ENCODE data around the gene UBAC2.

Gene UBAC2

GRCh38 chr13:99417201-99418102 lies 216.8 kb downstream of the UBAC2 start:
- no peak overlapping the region for H3K27ac ChIP-seq

GRCh38 chr13:99418103-99418842 lies 217.6 kb downstream of the UBAC2 start:
- Histone ChIP-seq H3K9me3 (ENCODE audit: control insufficient read depth, low read length) (no peaks in the 10 kb centered on the region), H3K27ac (no peak overlapping the region)

More at GRCh38 chr13:99417201-99418102, 216.8 kb downstream of the UBAC2 start:
- H3K9me3 ChIP-seq (ENCODE audit: control insufficient read depth, low read length), result no peaks in the 10 kb centered on the region
- no peak overlapping the region for H3K4me3 ChIP-seq (ENCODE audit: low read depth, low read length)
- no peak overlapping the region for H2AFZ ChIP-seq
- no peak overlapping the region for H3K4me2 ChIP-seq (ENCODE audit: low read length)
- H3K79me2 ChIP-seq, result no peaks in the 10 kb centered on the region
- H3K4me1 ChIP-seq, result no peaks in the 10 kb centered on the region
- H3K9ac ChIP-seq, result no peak overlapping the region
- TF ChIP-seq CTCF (IDR thresholded peaks at IDR 0.05), result no peak
- no peaks in the 10 kb centered on the region for H3K36me3 ChIP-seq (ENCODE audit: control insufficient read depth, insufficient read depth, low read length)
- no peaks in the 10 kb centered on the region for H3K27me3 ChIP-seq (ENCODE audit: control insufficient read depth, insufficient read depth, low read length)

GRCh38 chr13:99418843-99419140 lies 218.1 kb downstream of the UBAC2 start:
- Histone ChIP-seq H3K36me3 (ENCODE audit: control insufficient read depth, insufficient read depth, low read length) (no peaks in the 10 kb centered on the region), H3K79me2 (no peaks in the 10 kb centered on the region), H3K9me3 (ENCODE audit: control insufficient read depth, low read length) (no peaks in the 10 kb centered on the region), H3K4me1 (no peaks in the 10 kb centered on the region), H3K4me3 (ENCODE audit: low read depth, low read length) (no peak overlapping the region), H3K9ac (no peak overlapping the region), H2AFZ (no peak overlapping the region), H3K27ac (no peak overlapping the region), H3K4me2 (ENCODE audit: low read length) (no peak overlapping the region), H3K27me3 (ENCODE audit: control insufficient read depth, insufficient read depth, low read length) (no peaks in the 10 kb centered on the region)
- TF ChIP-seq CTCF (IDR thresholded peaks at IDR 0.05), result no peak

More at GRCh38 chr13:99418103-99418842, 217.6 kb downstream of the UBAC2 start:
- H3K27me3 ChIP-seq (ENCODE audit: control insufficient read depth, insufficient read depth, low read length), result no peaks in the 10 kb centered on the region
- no peak overlapping the region for H3K4me2 ChIP-seq (ENCODE audit: low read length)
- no peaks in the 10 kb centered on the region for H3K79me2 ChIP-seq
- TF ChIP-seq CTCF (IDR thresholded peaks at IDR 0.05), result no peak
- H3K4me1 ChIP-seq, result no peaks in the 10 kb centered on the region
- no peak overlapping the region for H3K4me3 ChIP-seq (ENCODE audit: low read depth, low read length)
- no peaks in the 10 kb centered on the region for H3K36me3 ChIP-seq (ENCODE audit: control insufficient read depth, insufficient read depth, low read length)
- no peak overlapping the region for H3K9ac ChIP-seq
- no peak overlapping the region for H2AFZ ChIP-seq

GRCh38 chr13:99419591-99420243 lies 219.1 kb downstream of the UBAC2 start:
- H3K4me2 ChIP-seq (ENCODE audit: low read length), result no peak overlapping the region
- H3K79me2 ChIP-seq, result no peaks in the 10 kb centered on the region
- no peak for TF ChIP-seq CTCF (IDR thresholded peaks at IDR 0.05)
- no peaks in the 10 kb centered on the region for H3K27me3 ChIP-seq (ENCODE audit: control insufficient read depth, insufficient read depth, low read length)
- no peaks in the 10 kb centered on the region for H3K4me1 ChIP-seq
- no peak overlapping the region for H3K4me3 ChIP-seq (ENCODE audit: low read depth, low read length)
- no peak overlapping the region for H3K27ac ChIP-seq
- no peaks in the 10 kb centered on the region for H3K36me3 ChIP-seq (ENCODE audit: control insufficient read depth, insufficient read depth, low read length)
- H3K9me3 ChIP-seq (ENCODE audit: control insufficient read depth, low read length), result no peaks in the 10 kb centered on the region
- H2AFZ ChIP-seq, result no peak overlapping the region
- H3K9ac ChIP-seq, result no peak overlapping the region
